ENCODE data around the gene TMEM147.

DNA sequence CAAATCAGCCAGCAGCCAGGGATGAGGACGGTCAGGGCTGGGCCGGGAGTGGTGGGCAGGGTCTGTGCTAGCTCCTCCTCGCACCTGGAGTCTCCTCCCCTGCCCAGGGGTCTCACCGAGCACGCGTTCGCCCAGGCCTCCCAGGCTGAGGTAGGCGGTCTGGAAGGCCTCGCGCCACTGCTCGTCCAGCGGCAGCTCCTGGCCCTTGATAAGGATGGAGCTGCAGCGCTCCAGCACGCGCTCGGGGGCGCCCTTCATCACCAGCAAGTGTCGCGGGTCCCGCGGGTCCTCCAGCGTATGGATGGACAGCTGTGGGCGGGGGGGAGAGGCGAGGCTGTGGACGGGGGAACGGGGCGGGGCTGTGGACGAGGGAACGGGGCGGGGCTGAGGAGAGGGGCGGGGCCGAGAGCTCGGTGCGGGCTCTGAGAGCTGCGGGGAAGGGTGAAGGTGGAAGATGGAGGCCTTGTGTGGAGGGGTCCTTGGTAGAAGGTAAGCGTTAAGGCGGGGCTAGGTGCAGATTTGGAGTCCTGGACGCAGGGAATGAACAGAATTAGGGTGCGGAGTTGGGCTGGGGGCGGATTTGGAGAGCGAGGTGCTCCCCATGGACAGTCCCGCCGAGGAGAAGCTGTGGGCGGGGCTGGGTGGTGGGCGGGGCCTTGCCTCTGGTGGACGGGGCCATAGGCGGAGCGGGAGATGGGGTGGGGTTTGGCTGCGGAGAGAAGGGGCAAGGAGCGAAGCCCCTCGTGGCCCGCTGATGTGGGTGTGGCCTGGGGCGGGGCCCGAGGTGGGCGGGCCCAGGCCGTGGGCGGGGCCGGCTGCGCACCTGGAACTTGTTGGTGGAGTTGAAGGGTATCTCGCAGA lies 12.3 kb downstream of the TMEM147 start:
- TF ChIP-seq ZNF140 (tag by site-specific recombination; IDR thresholded peaks at IDR 0.05) (no peak), ZNF433 (tag by site-specific recombination; IDR thresholded peaks at IDR 0.05; ENCODE audit: low read depth) (no peak)
- TF ChIP-seq, protein P1, sequence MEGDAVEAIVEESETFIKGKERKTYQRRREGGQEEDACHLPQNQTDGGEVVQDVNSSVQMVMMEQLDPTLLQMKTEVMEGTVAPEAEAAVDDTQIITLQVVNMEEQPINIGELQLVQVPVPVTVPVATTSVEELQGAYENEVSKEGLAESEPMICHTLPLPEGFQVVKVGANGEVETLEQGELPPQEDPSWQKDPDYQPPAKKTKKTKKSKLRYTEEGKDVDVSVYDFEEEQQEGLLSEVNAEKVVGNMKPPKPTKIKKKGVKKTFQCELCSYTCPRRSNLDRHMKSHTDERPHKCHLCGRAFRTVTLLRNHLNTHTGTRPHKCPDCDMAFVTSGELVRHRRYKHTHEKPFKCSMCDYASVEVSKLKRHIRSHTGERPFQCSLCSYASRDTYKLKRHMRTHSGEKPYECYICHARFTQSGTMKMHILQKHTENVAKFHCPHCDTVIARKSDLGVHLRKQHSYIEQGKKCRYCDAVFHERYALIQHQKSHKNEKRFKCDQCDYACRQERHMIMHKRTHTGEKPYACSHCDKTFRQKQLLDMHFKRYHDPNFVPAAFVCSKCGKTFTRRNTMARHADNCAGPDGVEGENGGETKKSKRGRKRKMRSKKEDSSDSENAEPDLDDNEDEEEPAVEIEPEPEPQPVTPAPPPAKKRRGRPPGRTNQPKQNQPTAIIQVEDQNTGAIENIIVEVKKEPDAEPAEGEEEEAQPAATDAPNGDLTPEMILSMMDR (tag by site-specific recombination; IDR thresholded peaks at IDR 0.05) = no peak
- TF ChIP-seq, protein P2, sequence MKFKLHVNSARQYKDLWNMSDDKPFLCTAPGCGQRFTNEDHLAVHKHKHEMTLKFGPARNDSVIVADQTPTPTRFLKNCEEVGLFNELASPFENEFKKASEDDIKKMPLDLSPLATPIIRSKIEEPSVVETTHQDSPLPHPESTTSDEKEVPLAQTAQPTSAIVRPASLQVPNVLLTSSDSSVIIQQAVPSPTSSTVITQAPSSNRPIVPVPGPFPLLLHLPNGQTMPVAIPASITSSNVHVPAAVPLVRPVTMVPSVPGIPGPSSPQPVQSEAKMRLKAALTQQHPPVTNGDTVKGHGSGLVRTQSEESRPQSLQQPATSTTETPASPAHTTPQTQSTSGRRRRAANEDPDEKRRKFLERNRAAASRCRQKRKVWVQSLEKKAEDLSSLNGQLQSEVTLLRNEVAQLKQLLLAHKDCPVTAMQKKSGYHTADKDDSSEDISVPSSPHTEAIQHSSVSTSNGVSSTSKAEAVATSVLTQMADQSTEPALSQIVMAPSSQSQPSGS (tag by site-specific recombination; IDR thresholded peaks at IDR 0.05; ENCODE audit: low read depth) = no peak

All from HEK293 (cell line).